NCI-H146 (cell line): ENCODE data around the gene OR5T2.
"Not testable (repeated sequence)": the region's sequence is repeated elsewhere in the genome, so short reads cannot be mapped to it uniquely, and the experiment has no call there.

Experiments
- DNase-seq: peaks from one replicate; lab custom pipeline; 2025; lab: John Stamatoyannopoulos, UW

The OR5T2 gene

DNA sequence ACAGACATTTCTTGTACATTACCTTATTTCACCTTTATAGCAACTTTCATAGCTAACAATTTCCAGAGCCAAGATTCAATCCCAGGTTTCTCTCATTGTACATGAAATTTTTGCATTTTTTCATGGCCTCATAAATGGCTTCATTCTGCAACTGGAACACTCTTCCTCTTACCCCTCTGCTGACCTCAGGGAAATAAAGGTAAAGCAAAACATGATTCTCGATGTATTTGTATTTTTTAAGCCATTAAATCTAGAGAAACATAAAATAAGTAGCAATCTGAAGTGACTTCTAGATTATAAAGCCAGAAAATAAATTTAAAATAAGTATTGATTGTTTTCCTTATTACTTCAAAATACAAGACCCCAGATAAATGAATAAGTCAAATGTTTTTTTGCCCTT, at the start of gene OR5T2:
Gene OR5T2, minus strand, starts transcription at position 101 of the 400 bp plus-strand sequence. CDS start 1,193 bp downstream, outside the sequence.
- no peak for DNase-seq

DNA sequence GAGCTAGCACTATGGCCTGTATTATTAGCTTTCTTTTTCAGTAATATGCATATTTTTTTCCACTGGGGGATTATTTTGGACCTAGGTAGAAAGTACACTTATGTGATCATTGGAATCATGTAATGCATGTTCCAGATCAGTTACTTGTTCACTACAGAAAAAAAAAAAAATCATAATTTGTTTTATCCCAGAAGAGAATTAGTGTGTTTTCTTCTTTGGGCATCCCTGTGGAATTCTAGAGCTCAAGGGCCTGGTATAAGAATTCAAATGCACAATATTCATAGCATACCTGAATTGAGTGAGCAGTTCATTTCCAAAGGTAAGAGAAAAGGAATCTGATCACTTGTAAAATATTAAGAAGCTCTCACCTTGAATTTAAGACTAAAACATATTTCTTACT, 39.8 kb upstream of the OR5T2 start, which contains the start of gene OR5T1:
Gene OR5T1, plus strand, starts transcription at position 301 of the 400 bp plus-strand sequence. CDS start 1,485 bp downstream, outside the sequence.
- DNase-seq = no peak

DNA sequence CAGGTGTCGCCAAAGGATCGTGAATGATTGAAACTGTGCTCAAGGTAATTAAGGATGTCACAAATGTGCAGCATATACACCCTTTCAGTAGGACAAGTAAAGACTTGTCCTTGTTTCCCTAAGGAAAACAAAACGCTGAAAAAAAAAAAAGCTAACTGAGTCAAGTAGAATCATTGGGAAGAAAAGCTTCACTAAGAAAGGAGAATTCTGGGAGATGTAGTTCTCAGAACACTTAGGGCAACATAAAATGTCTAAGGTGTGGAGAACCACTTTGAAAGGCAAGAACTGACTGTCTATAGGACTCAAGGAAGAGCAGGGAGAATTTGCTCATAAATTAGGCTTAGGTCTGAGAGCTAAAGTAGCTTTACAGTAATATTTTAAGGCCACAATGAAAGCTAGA, 37.0 kb upstream of the OR5T2 start:
- no peak for DNase-seq

DNA sequence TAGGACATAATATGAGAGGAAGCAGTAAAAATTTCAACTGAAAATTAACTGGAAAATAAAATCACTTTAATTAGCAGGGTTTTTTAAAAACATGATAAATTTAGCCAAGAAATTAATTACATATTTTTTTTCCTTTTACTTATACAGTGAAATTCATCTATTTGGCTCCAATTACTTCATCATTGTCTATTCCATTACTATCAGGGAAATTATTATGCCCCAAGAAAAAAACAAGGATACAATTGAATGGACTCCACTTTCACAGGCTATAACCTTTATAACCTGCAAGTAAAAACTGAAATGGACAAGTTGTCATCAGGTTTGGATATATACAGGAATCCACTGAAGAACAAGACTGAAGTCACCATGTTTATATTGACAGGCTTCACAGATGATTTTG, 17.9 kb upstream of the OR5T2 start, which contains the start of gene OR5T3:
Gene OR5T3, plus strand, starts transcription at position 301 of the 400 bp plus-strand sequence. Its CDS starts 0 bp downstream, at position 301.
- no peak for DNase-seq

DNA sequence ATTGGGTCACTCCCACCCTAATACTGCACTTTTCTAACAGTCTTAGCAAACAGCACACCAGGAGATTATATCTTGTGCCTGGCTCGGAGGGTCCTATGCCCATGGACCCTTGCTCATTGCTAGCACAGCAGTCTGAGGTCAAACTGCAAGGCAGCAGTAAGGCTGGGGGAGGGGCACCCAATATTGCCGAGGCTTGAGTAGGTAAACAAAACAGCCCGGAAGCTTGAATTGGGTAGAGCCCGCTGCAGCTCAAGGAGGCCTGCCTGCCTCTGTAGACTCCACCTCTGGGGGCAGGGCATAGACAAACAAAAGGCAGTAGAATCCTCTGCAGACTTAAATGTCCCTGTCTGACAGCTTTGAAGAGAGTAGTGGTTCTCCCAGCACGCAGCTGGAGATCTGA, 14.3 kb downstream of the OR5T2 start:
- DNase-seq = not testable (repeated sequence)

DNA sequence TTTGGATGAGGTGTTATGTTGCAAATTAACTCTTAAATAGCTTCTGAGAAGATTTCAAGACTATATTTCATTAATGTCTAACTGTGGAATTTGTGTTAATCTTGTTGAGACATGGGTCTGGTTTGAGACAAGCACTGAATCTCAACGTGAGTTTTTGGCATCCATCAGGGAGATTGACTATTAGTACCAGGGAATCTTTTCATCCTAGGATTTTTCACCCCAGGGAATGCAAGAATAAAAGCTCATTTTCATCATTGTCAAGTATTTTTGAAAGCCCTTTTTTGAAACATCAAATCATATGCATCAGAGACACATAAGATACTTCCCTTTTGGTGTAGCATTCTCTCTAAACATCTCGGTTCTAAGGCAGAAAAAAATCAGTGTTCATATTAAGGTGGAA, 19.5 kb downstream of the OR5T2 start:
- DNase-seq = no peak

DNA sequence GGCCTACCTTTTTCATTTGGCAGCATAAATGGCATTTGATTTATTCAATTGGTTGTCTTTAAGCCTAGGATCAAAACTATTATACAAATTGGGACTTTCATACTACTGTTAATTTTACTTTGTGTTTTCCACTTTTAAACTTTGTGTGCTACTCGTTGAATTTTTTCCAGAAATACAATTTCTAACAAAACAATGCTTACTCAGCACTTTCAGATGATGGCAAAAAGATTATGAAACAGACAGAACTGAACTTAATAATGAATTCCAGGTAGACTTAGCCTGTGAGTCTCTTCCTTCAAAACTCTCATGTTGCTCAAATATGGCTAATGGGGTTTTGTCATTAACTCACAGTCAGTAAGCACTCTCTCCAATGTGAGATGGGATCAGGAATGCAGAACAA, 26.3 kb downstream of the OR5T2 start:
- DNase-seq = no peak

DNA sequence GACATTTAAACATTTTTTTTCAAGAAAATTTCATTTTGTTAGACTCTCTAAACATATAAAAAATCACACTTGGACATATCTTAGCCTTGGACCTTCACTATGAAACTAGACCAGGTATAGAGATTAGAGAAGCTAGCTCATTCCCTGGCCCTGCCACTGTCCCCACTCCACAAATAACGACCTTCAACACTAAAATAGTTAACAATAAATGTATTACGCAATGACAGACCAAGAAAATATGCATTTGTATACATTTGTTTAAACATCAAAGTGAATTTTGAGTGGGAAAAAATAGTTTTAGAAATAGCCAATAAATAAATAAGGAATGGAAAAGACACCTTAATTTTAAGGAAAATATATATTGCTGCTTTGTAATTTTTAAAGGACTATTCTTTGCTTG, 36.7 kb downstream of the OR5T2 start:
- DNase-seq = no peak

DNA sequence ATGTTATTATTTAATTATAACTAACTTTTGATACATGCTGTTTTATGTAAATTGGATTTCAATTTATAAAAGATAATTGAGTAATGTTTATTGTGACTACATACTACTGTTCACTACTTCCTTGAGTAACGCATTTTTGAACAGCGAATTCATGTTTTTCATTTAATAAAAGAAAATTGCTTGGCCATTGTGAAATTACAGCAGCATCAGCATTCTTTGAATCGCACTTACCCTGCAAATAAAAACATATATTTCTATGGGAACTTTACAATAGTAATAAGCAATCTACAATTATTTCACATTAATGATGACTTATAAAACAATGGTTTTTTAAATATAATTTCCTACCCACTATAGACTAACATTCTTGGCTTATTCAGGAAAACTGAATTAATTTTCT, 37.4 kb downstream of the OR5T2 start:
- DNase-seq = no peak

DNA sequence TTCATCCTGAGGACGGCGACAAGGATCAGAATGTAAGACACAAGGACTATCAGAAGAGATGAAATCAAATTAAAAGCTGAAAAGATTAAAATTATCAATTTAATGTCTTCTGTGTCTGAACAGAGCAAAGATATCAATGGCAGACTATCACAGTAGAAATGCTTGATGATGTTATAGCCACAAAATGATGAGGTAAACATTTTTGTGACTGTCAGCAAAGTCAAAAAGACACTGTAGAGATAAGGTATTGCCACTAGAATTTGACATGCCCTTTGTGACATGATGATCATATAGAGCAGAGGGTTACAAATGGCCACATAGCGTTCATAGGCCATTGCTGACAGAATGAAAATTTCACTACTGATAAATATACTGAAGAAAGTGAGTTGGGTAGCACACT, 45.5 kb downstream of the OR5T2 start:
- DNase-seq = no peak

DNA sequence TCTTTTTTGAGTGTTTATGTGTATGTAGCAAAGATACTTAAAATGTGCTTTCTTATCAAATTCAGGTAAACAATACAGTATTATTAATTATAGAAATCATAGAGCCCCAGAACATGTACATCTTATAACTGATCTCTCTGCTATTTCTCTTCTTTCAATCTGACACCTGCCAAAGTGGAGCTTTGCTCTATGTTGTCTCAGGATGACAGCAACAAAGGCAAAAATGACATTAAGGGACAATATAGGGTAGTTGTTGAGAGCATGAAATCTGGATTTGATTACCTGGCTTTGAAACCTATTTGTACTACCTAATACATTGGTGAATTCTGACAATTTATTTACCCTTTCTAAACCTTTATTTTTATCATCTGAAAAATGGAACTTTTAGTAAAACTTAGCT, 50.6 kb downstream of the OR5T2 start:
- no peak for DNase-seq
